Measurements from ENCODE around the gene BMP7.

DNA sequence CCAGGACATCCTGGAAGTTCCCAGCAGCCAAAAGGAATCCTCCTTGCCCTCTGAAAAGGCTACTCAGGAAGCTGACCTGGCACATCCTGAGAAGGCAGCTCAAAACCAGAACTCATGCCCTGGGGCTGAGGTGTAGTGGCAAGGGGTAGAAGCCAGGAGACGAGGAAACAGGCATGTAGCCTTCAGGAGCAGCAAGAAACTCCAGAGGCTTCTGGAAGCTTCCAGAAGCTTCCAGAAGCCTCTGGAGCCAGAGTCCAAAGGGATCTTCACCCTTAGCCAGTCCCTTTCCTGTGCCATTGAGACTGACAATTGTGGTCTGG lies 43.9 kb downstream of the BMP7 start:
- TF ChIP-seq EZH2 (IDR thresholded peaks at IDR 0.05; ENCODE audit: insufficient read depth, poor library complexity, severe bottlenecking) (no peak), EZH2phosphoT487 (IDR thresholded peaks at IDR 0.05; ENCODE audit: insufficient read depth, low read depth) (no peak)
